Measurements from ENCODE around the gene SELENOS.

- no peak for TF ChIP-seq EZH2 (IDR thresholded peaks at IDR 0.05; ENCODE audit: borderline replicate concordance, low read depth, low read length, severe bottlenecking)
- TF ChIP-seq, protein P1, sequence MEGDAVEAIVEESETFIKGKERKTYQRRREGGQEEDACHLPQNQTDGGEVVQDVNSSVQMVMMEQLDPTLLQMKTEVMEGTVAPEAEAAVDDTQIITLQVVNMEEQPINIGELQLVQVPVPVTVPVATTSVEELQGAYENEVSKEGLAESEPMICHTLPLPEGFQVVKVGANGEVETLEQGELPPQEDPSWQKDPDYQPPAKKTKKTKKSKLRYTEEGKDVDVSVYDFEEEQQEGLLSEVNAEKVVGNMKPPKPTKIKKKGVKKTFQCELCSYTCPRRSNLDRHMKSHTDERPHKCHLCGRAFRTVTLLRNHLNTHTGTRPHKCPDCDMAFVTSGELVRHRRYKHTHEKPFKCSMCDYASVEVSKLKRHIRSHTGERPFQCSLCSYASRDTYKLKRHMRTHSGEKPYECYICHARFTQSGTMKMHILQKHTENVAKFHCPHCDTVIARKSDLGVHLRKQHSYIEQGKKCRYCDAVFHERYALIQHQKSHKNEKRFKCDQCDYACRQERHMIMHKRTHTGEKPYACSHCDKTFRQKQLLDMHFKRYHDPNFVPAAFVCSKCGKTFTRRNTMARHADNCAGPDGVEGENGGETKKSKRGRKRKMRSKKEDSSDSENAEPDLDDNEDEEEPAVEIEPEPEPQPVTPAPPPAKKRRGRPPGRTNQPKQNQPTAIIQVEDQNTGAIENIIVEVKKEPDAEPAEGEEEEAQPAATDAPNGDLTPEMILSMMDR (IDR thresholded peaks at IDR 0.05; ENCODE audit: extremely low read depth in 1 of 2, insufficient read depth in 1 of 2, low read depth in 1 of 2, low read length in 2 of 2): peak; percentile 46 to 57
Measured at GRCh38 chr15:101288905-101289513, 11.7 kb upstream of the SELENOS start.
